Keratinocyte (primary cell): ENCODE data around the gene EPHB1. TPM values are rescaled to one million over a fixed set of nuclear protein-coding genes. Genes with fewer than 3 reads are reported as not detected.

ENCODE experiments used
- DNase-seq: peaks from one replicate; pipeline ENCODE4 v3.0.0-alpha.2; 2011; ENCODE audit warnings: low read depth, missing footprints, low spot score
- FAIRE-seq: peaks from 2 replicates; lab custom pipeline; 2011; peaks lifted over from hg19 to GRCh38; lab: Jason Lieb, UNC
- H2AFZ ChIP-seq: 2 replicates; pipeline ENCODE4 v1.6.0; 2012; ENCODE audit warnings: low read length, control low read depth, inconsistent platforms; ENCODE audit not compliant: control insufficient read depth
- H3K27ac ChIP-seq: 2 replicates; pipeline ENCODE4 v1.5.1; 2011; ENCODE audit warnings: low read length; ENCODE audit not compliant: control insufficient read depth, insufficient read depth
- H3K27me3 ChIP-seq: 3 replicates; pipeline ENCODE4 v1.6.0; 2011; ENCODE audit warnings: low read length; ENCODE audit not compliant: control insufficient read depth, insufficient read depth; ENCODE audit errors: extremely low read depth
- H3K36me3 ChIP-seq, 2 experiments: 2 replicates in 1 of 2; 3 replicates in 1 of 2; pipeline ENCODE4 v1.5.1; 2011; ENCODE audit warnings: low read length in 2 of 2, mild to moderate bottlenecking in 1 of 2; ENCODE audit not compliant: control insufficient read depth in 2 of 2, insufficient read depth in 2 of 2; ENCODE audit errors: extremely low read depth in 1 of 2
- H3K4me1 ChIP-seq: 3 replicates; pipeline ENCODE4 v1.5.1; 2011; ENCODE audit warnings: low read length; ENCODE audit not compliant: control insufficient read depth, insufficient read depth; ENCODE audit errors: extremely low read depth
- H3K4me2 ChIP-seq: 3 replicates; pipeline ENCODE4 v1.6.0; 2011; ENCODE audit warnings: low read depth, low read length; ENCODE audit not compliant: control insufficient read depth, insufficient read depth; ENCODE audit errors: extremely low read depth
- H3K4me3 ChIP-seq, 3 experiments: fragments of 200-600 bp in 1 of 3; sonication (generic) in 1 of 3; 2 replicates in 2 of 3; 3 replicates in 1 of 3; pipeline ENCODE4 v1.5.1; 2011 to 2016; ENCODE audit warnings: low read length in 3 of 3, mild to moderate bottlenecking in 3 of 3, control low read depth in 2 of 3, inconsistent platforms in 1 of 3, low read depth in 1 of 3, mixed read lengths in 1 of 3, mixed run types in 1 of 3, moderate library complexity in 1 of 3; ENCODE audit not compliant: control insufficient read depth in 2 of 3, insufficient read depth in 2 of 3; ENCODE audit errors: extremely low read depth in 1 of 3
- H3K79me2 ChIP-seq: 2 replicates; pipeline ENCODE4 v1.6.0; 2012; ENCODE audit warnings: low read length; ENCODE audit not compliant: control insufficient read depth, insufficient read depth
- H3K9ac ChIP-seq: 3 replicates; pipeline ENCODE4 v1.6.0; 2011; ENCODE audit warnings: low read length; ENCODE audit not compliant: control insufficient read depth, insufficient read depth; ENCODE audit errors: extremely low read depth
- H3K9me1 ChIP-seq: 3 replicates; pipeline ENCODE4 v1.6.0; 2011; ENCODE audit warnings: low read length; ENCODE audit not compliant: control insufficient read depth, insufficient read depth; ENCODE audit errors: extremely low read depth
- H3K9me3 ChIP-seq: 2 replicates; pipeline ENCODE4 v1.5.1; 2012; ENCODE audit warnings: low read depth, low read length; ENCODE audit not compliant: control insufficient read depth
- H4K20me1 ChIP-seq: 3 replicates; pipeline ENCODE4 v1.6.0; 2011; ENCODE audit warnings: low read length; ENCODE audit not compliant: control insufficient read depth, insufficient read depth; ENCODE audit errors: extremely low read depth
- CTCF ChIP-seq, 3 experiments: IDR thresholded peaks in 1 of 3; conservative IDR thresholded peaks in 1 of 3; optimal IDR thresholded peaks in 1 of 3; 2 replicates in 2 of 3; 3 replicates in 1 of 3; pipeline versions ENCODE3 to v1.5.1; 2011; ENCODE audit warnings: low read length in 3 of 3, mild to moderate bottlenecking in 3 of 3, moderate library complexity in 2 of 3, control low read depth in 1 of 3, inconsistent platforms in 1 of 3; ENCODE audit not compliant: insufficient read depth in 2 of 3; ENCODE audit errors: extremely low read depth in 1 of 3
- EZH2 ChIP-seq: IDR thresholded peaks from one replicate; pipeline ENCODE4 v1.6.1; 2012; ENCODE audit warnings: inconsistent platforms, mild to moderate bottlenecking, low read length, moderate library complexity
- dilution Hi-C: fragments of 300-500 bp; cut with MboI; formaldehyde crosslinking; loops from one replicate; pipeline ENCODE4 v1.7.0; 2020; ENCODE audit warnings: low sequenced_read_pairs; ENCODE audit not compliant: extremely low pct_ligation_motif_present
- polyA plus RNA-seq, 5 experiments: library from polyadenylated mRNA; depleted of rRNA in 3 of 5; stranded (reverse) in 3 of 5; stranded (forward) in 1 of 5; unstranded in 1 of 5; fragments of >200 nt; gene quantifications; 1 replicate in 1 of 5; 2 replicates in 3 of 5; 3 replicates in 1 of 5; pipeline versions ENCODE4 v1.2.1 to v1.2.3, GENCODE V29; 2011 to 2012; ENCODE audit warnings: missing spikeins in 2 of 5, low read depth in 1 of 5, low replicate concordance in 1 of 5

EPHB1 gene
- polyA plus RNA-seq, 1 donor (not counting 4 experiments of a cell fraction or from before 2014, with no cell fraction given), result 0.01 TPM

- H3K9me3 ChIP-seq, result no peaks in the 10 kb centered on the region
- no peak for TF ChIP-seq CTCF (optimal IDR thresholded peaks at IDR 0.05 in 1 of 3, IDR thresholded peaks at IDR 0.05 in 1 of 3, conservative IDR thresholded peaks at IDR 0.05 in 1 of 3; ENCODE audit: extremely low read depth in 1 of 3, insufficient read depth in 2 of 3, low read length in 3 of 3)
- no peak for TF ChIP-seq EZH2
- no peaks in the 10 kb centered on the region for H3K9me1 ChIP-seq
- no peak overlapping the region for H3K4me2 ChIP-seq
- H3K27ac ChIP-seq, result no peak overlapping the region
- H3K79me2 ChIP-seq, result no peaks in the 10 kb centered on the region
- no peaks in the 10 kb centered on the region for H4K20me1 ChIP-seq
- DNase-seq, result no peak
- H3K36me3 ChIP-seq, result no peaks in the 10 kb centered on the region
- no peak for FAIRE-seq
- no peak overlapping the region for H3K9ac ChIP-seq
- H3K4me1 ChIP-seq, result no peaks in the 10 kb centered on the region
- H3K4me3 ChIP-seq, result no peak overlapping the region
- H2AFZ ChIP-seq, result no peak overlapping the region
- no peaks in the 10 kb centered on the region for H3K27me3 ChIP-seq
- dilution Hi-C loops, result no loop called here
Observed at GRCh38 chr3:134829721-134830120, 34.7 kb downstream of the EPHB1 start.

GRCh38 chr3:134832585-134832984, 37.5 kb downstream of the EPHB1 start:
- no peak overlapping the region for H3K27ac ChIP-seq
- no peak overlapping the region for H3K4me2 ChIP-seq
- no peaks in the 10 kb centered on the region for H3K4me1 ChIP-seq
- no peak overlapping the region for H2AFZ ChIP-seq
- H3K79me2 ChIP-seq, result no peaks in the 10 kb centered on the region
- H3K4me3 ChIP-seq, result no peak overlapping the region
- TF ChIP-seq CTCF (optimal IDR thresholded peaks at IDR 0.05 in 1 of 3, IDR thresholded peaks at IDR 0.05 in 1 of 3, conservative IDR thresholded peaks at IDR 0.05 in 1 of 3; ENCODE audit: extremely low read depth in 1 of 3, insufficient read depth in 2 of 3, low read length in 3 of 3) (no peak), EZH2 (no peak)
- FAIRE-seq, result no peak
- dilution Hi-C loops, result no loop called here
- no peaks in the 10 kb centered on the region for H3K36me3 ChIP-seq
- H3K9ac ChIP-seq, result no peak overlapping the region
- H3K9me1 ChIP-seq, result no peaks in the 10 kb centered on the region
- DNase-seq, result no peak
- H3K27me3 ChIP-seq, result no peaks in the 10 kb centered on the region
- H3K9me3 ChIP-seq, result no peaks in the 10 kb centered on the region
- H4K20me1 ChIP-seq, result no peaks in the 10 kb centered on the region
